ENCODE data around the gene KRTAP10-11. TPM values are rescaled to one million over a fixed set of nuclear protein-coding genes. Genes with fewer than 3 reads are reported as not detected.

The KRTAP10-11 gene
- total and polyA plus RNA-seq, 8 donors = not detected

- intact Hi-C loops (cut with DNase I; ENCODE audit: low total_unique reads) = no loop called here
- no peaks in the 10 kb centered on the region for H3K4me1 ChIP-seq
- TF ChIP-seq CTCF (IDR thresholded peaks at IDR 0.05) = peak in 4 of 7 experiments; percentile 8 to 19 (median 15)
- TF ChIP-seq EP300 (IDR thresholded peaks at IDR 0.05) = no peak
- peak in 1 of 2 donors; percentile 43 for DNase-seq
- H3K9me3 ChIP-seq = peaks cover 0 to 21% (median 12%) of the 10 kb centered on the region in 4 donors
- H3K27ac ChIP-seq = peak overlapping the region in 2 of 5 donors; percentile 2 to 47
- H3K4me3 ChIP-seq = no peak overlapping the region
- no peaks in the 10 kb centered on the region for H3K36me3 ChIP-seq
- WGBS, 5 donors = 10 to 24% (median 16%) methylated on average over 4 of the region's 4 CpGs
- H3K27me3 ChIP-seq = peaks cover 0 to 26% (median 0%) of the 10 kb centered on the region in 3 donors
Measured at GRCh38 chr21:44618504-44618903, 27.7 kb upstream of the KRTAP10-11 start.

GRCh38 chr21:44618909-44619308, 27.3 kb upstream of the KRTAP10-11 start:
- no peak overlapping the region for H3K4me3 ChIP-seq
- 47 to 74% (median 55%) methylated on average over 3 of the region's 3 CpGs for WGBS, 5 donors
- intact Hi-C loops (cut with DNase I; ENCODE audit: low total_unique reads) = no loop called here
- no peaks in the 10 kb centered on the region for H3K4me1 ChIP-seq
- H3K27me3 ChIP-seq = peaks cover 0 to 22% (median 0%) of the 10 kb centered on the region in 3 donors
- no peaks in the 10 kb centered on the region for H3K36me3 ChIP-seq
- H3K9me3 ChIP-seq = peaks cover 0 to 25% (median 16%) of the 10 kb centered on the region in 4 donors
- H3K27ac ChIP-seq = peak overlapping the region in 2 of 5 donors; percentile 2 to 47
- DNase-seq = peak in 1 of 2 donors; percentile 54
- TF ChIP-seq POLR2AphosphoS5 (IDR thresholded peaks at IDR 0.05) (no peak), CTCF (IDR thresholded peaks at IDR 0.05) (no peak), POLR2A (IDR thresholded peaks at IDR 0.05) (no peak), EP300 (IDR thresholded peaks at IDR 0.05) (no peak)

GRCh38 chr21:44619886-44620285, 26.3 kb upstream of the KRTAP10-11 start:
- 82 to 92% (median 87%) methylated on average over 6 of the region's 6 CpGs for WGBS, 5 donors
- TF ChIP-seq EP300 (IDR thresholded peaks at IDR 0.05) (no peak), POLR2A (IDR thresholded peaks at IDR 0.05) (no peak)

GRCh38 chr21:44623575-44623974, 22.6 kb upstream of the KRTAP10-11 start:
- Histone ChIP-seq H3K4me1 (no peaks in the 10 kb centered on the region), H3K4me3 (no peak overlapping the region), H3K9me3 (peaks cover 0 to 39% (median 26%) of the 10 kb centered on the region in 4 donors), H3K27me3 (peaks cover 0 to 28% (median 13%) of the 10 kb centered on the region in 3 donors), H3K36me3 (no peaks in the 10 kb centered on the region), H3K27ac (no peak overlapping the region)
- TF ChIP-seq CTCF (IDR thresholded peaks at IDR 0.05) (no peak), EP300 (IDR thresholded peaks at IDR 0.05) (no peak), POLR2A (IDR thresholded peaks at IDR 0.05) (no peak), POLR2AphosphoS5 (IDR thresholded peaks at IDR 0.05) (no peak)
- DNase-seq = no peak
- intact Hi-C loops (cut with DNase I; ENCODE audit: low total_unique reads) = no loop called here

More at GRCh38 chr21:44619886-44620285, 26.3 kb upstream of the KRTAP10-11 start:
- H3K4me1 ChIP-seq = no peaks in the 10 kb centered on the region
- no peak overlapping the region for H3K4me3 ChIP-seq
- no peaks in the 10 kb centered on the region for H3K36me3 ChIP-seq
- intact Hi-C loops (cut with DNase I; ENCODE audit: low total_unique reads) = no loop called here
- H3K9me3 ChIP-seq = peaks cover 0 to 34% (median 23%) of the 10 kb centered on the region in 4 donors
- no peak for DNase-seq
- no peak overlapping the region for H3K27ac ChIP-seq
- peaks cover 0 to 16% (median 0%) of the 10 kb centered on the region in 3 donors for H3K27me3 ChIP-seq

GRCh38 chr21:44625756-44626155, 20.5 kb upstream of the KRTAP10-11 start:
- 83 to 93% (median 88%) methylated on average over 7 of the region's 7 CpGs for WGBS, 5 donors
- Histone ChIP-seq H3K27ac (no peak overlapping the region), H3K9me3 (peaks cover 0 to 41% (median 32%) of the 10 kb centered on the region in 4 donors), H3K36me3 (no peaks in the 10 kb centered on the region), H3K4me1 (no peaks in the 10 kb centered on the region), H3K27me3 (peaks cover 0 to 34% (median 19%) of the 10 kb centered on the region in 3 donors), H3K4me3 (no peak overlapping the region)
- DNase-seq = no peak
- intact Hi-C loops (cut with DNase I; ENCODE audit: low total_unique reads) = no loop called here
- no peak for TF ChIP-seq CTCF (IDR thresholded peaks at IDR 0.05)
- no peak for TF ChIP-seq POLR2AphosphoS5 (IDR thresholded peaks at IDR 0.05)
- no peak for TF ChIP-seq POLR2A (IDR thresholded peaks at IDR 0.05)
- TF ChIP-seq EP300 (IDR thresholded peaks at IDR 0.05) = no peak
